Upper lobe of left lung (tissue), 6 donors: ENCODE data around the gene ZNF273. TPM values are rescaled to one million over a fixed set of nuclear protein-coding genes. Genes with fewer than 3 reads are reported as not detected.

Experiments used
- ATAC-seq, 2 donors: fragments of 200-7000 bp; cut with Tn5 transposase; one replicate each; pipeline ENCODE4 v1.9.1; 2022; ENCODE audit warnings: mild to moderate bottlenecking in 2 of 2, moderate library complexity in 2 of 2; ENCODE audit not compliant: low FRiP score in 2 of 2
- DNase-seq, 2 donors: peaks; one replicate each; pipeline ENCODE4 v3.0.0-alpha.2; 2019 to 2020
- H3K27ac ChIP-seq, 4 donors: fragments of 200-600 bp; sonication (generic); one replicate each; pipeline ENCODE4 v1.5.1; 2016 to 2019
- H3K27me3 ChIP-seq, 4 donors: fragments of 200-600 bp; sonication (generic); one replicate each; pipeline ENCODE4 v1.5.1; 2017 to 2019
- H3K36me3 ChIP-seq, 4 donors: fragments of 200-600 bp; sonication (generic); one replicate each; pipeline ENCODE4 v1.5.1; 2016 to 2019
- H3K4me1 ChIP-seq, 4 donors: fragments of 200-600 bp; sonication (generic); one replicate each; pipeline ENCODE4 v1.5.1; 2018 to 2019
- H3K4me3 ChIP-seq, 4 donors: fragments of 200-600 bp; sonication (generic); one replicate each; pipeline ENCODE4 v1.5.1; 2017 to 2019; ENCODE audit warnings: mild to moderate bottlenecking in 2 of 4, moderate library complexity in 1 of 4
- H3K9me3 ChIP-seq, 4 donors: fragments of 200-600 bp; sonication (generic); one replicate each; pipeline ENCODE4 v1.5.1; 2018 to 2019
- EP300 ChIP-seq, 4 donors: sonication (generic); formaldehyde crosslinking; IDR thresholded peaks; one replicate each; pipeline ENCODE4 v1.5.1; 2017; ENCODE audit warnings: antibody characterized with exemption in 4 of 4, control low read depth in 2 of 4
- POLR2A ChIP-seq, 4 donors: fragments of 450-650 bp; IDR thresholded peaks; one replicate each; pipeline ENCODE4 v1.5.1; 2016 to 2017; ENCODE audit warnings: antibody characterized with exemption in 4 of 4, mild to moderate bottlenecking in 2 of 4
- POLR2AphosphoS5 ChIP-seq, 2 donors: sonication (generic); formaldehyde crosslinking; IDR thresholded peaks; one replicate each; pipeline ENCODE4 v1.5.1; 2017; ENCODE audit warnings: antibody characterized with exemption in 2 of 2
- WGBS, 2 donors: methylation state at CpG; one replicate each; pipeline ENCODE4 v1.1.5; 2017 to 2018; 5-methylcytosine and 5-hydroxymethylcytosine counted together
- total RNA-seq, 6 donors: library from RNA; depleted of rRNA in 4 of 6; stranded (reverse); fragments of >200 nt in 4 of 6; gene quantifications; one replicate each; pipeline versions ENCODE4 v1.1.0 to v1.2.1, GENCODE V29; 2016 to 2021
- TF ChIP-seq, protein P1 (sequence below), 6 experiments: fragments of 450-650 bp in 4 of 6; fragments of 200-600 bp in 2 of 6; sonication (generic) in 2 of 6; IDR thresholded peaks; one replicate each; pipeline ENCODE4 v1.5.1; 2016 to 2019; ENCODE audit warnings: antibody characterized with exemption in 6 of 6
- donor health status: DM: no; HTN: no; CAD: no; lungs with moderate emphysema.
- donor health status: DM: no; HTN: yes; CAD: no; lungs with severe emphysema.

The ZNF273 gene
- total RNA-seq, 6 donors from 2014 or later: 3.2 to 29.6 (median 7.6) TPM

- peak in 1 of 2 donors; percentile 9 for DNase-seq
- no peak for TF ChIP-seq EP300 (IDR thresholded peaks at IDR 0.05)
- no peak for TF ChIP-seq POLR2AphosphoS5 (IDR thresholded peaks at IDR 0.05)
- TF ChIP-seq POLR2A (IDR thresholded peaks at IDR 0.05): no peak
- TF ChIP-seq, protein P1, sequence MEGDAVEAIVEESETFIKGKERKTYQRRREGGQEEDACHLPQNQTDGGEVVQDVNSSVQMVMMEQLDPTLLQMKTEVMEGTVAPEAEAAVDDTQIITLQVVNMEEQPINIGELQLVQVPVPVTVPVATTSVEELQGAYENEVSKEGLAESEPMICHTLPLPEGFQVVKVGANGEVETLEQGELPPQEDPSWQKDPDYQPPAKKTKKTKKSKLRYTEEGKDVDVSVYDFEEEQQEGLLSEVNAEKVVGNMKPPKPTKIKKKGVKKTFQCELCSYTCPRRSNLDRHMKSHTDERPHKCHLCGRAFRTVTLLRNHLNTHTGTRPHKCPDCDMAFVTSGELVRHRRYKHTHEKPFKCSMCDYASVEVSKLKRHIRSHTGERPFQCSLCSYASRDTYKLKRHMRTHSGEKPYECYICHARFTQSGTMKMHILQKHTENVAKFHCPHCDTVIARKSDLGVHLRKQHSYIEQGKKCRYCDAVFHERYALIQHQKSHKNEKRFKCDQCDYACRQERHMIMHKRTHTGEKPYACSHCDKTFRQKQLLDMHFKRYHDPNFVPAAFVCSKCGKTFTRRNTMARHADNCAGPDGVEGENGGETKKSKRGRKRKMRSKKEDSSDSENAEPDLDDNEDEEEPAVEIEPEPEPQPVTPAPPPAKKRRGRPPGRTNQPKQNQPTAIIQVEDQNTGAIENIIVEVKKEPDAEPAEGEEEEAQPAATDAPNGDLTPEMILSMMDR (IDR thresholded peaks at IDR 0.05): no peak
- ATAC-seq: no peak
Observed at GRCh38 chr7:64875258-64875657, 27.8 kb upstream of the ZNF273 start.

GRCh38 chr7:64875658-64876406, 27.2 kb upstream of the ZNF273 start:
- H3K9me3 ChIP-seq: no peaks in the 10 kb centered on the region
- TF ChIP-seq EP300 (IDR thresholded peaks at IDR 0.05) (no peak), POLR2AphosphoS5 (IDR thresholded peaks at IDR 0.05) (no peak), POLR2A (IDR thresholded peaks at IDR 0.05) (no peak)
- TF ChIP-seq, protein P1 (IDR thresholded peaks at IDR 0.05): no peak
- ATAC-seq: no peak
- peaks cover 0 to 7% (median 2%) of the 10 kb centered on the region in 4 donors for H3K4me1 ChIP-seq
- H3K27me3 ChIP-seq: no peaks in the 10 kb centered on the region
- H3K27ac ChIP-seq: no peak overlapping the region
- no peak for DNase-seq
- no peaks in the 10 kb centered on the region for H3K36me3 ChIP-seq
- no peak overlapping the region for H3K4me3 ChIP-seq
- WGBS, 2 donors: 85% methylated on average over 21 to 23 of the region's 23 CpGs

More at GRCh38 chr7:64875258-64875657, 27.8 kb upstream of the ZNF273 start:
- H3K9me3 ChIP-seq: no peaks in the 10 kb centered on the region
- H3K4me1 ChIP-seq: peaks cover 0 to 7% (median 2%) of the 10 kb centered on the region in 4 donors
- H3K4me3 ChIP-seq: no peak overlapping the region
- no peaks in the 10 kb centered on the region for H3K27me3 ChIP-seq
- H3K27ac ChIP-seq: no peak overlapping the region
- 85 to 87% methylated on average over 14 to 18 of the region's 18 CpGs for WGBS, 2 donors
- no peaks in the 10 kb centered on the region for H3K36me3 ChIP-seq

DNA sequence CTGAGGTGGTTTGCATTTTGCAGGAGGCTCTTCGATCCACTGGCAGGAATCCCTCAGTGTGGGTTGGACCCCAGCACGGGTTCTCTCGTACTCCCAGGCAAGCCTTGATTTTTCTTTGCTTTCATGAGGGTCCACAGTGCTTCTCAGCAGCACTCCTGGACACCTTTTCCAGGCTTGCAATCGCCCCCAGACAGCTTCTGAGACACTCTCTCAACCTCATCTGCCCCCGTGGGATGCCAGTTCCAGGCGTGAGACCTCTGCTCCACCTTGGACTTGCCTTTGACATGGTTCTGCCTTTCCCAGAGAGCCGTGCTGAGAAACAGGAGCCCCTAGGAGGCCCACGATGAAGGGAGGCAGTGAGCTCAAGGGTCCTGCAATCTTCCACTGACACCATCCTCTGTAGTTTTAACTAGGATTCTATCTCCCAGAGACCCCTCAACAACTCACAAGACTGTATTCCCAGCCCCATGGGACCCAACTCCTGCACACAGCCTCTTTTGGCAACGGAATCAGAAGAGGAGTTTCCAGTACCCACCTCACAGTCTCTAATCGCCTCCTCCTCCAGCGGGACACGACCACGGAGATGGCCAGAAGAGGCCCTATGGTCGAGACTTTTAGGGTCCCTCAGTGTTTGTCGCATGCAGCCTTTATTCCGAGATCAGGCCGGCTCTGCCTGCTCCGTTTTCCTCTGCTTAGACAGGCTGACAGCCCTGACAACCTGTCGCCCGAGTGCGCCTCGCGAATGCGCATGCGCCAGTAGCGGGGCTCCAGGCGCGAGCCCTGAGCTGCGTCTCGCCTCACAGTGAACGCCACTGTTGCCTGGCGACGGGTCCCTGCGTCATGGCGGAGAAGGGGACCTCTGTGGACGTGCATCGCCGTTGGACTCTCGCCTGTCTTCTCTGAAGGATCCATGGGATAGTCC, 26.0 kb upstream of the ZNF273 start:
- ATAC-seq: peak in 1 of 2 donors; percentile 60
- peak; percentile 58 to 91 for DNase-seq
- Histone ChIP-seq H3K27ac (no peak overlapping the region), H3K4me3 (peak overlapping the region in 3 of 4 donors; percentile 6 to 31 (median 10)), H3K27me3 (no peaks in the 10 kb centered on the region), H3K9me3 (no peaks in the 10 kb centered on the region), H3K36me3 (no peaks in the 10 kb centered on the region), H3K4me1 (peaks cover 0 to 11% (median 2%) of the 10 kb centered on the region in 4 donors)
- WGBS, 2 donors: 35 to 38% methylated on average over 19 to 22 of the region's 39 CpGs
- TF ChIP-seq POLR2A (IDR thresholded peaks at IDR 0.05): no peak
- no peak for TF ChIP-seq POLR2AphosphoS5 (IDR thresholded peaks at IDR 0.05)
- TF ChIP-seq EP300 (IDR thresholded peaks at IDR 0.05): no peak
- TF ChIP-seq, protein P1 (IDR thresholded peaks at IDR 0.05): no peak

GRCh38 chr7:64877714-64878610, 25.1 kb upstream of the ZNF273 start:
- Histone ChIP-seq H3K9me3 (no peaks in the 10 kb centered on the region), H3K4me1 (peaks cover 0 to 20% (median 4%) of the 10 kb centered on the region in 4 donors), H3K36me3 (no peaks in the 10 kb centered on the region), H3K4me3 (peak overlapping the region in 3 of 4 donors; percentile 6 to 31 (median 10)), H3K27me3 (no peaks in the 10 kb centered on the region), H3K27ac (no peak overlapping the region)
- WGBS, 2 donors: 76 to 87% methylated on average over 27 to 33 of the region's 34 CpGs
- TF ChIP-seq, protein P1 (IDR thresholded peaks at IDR 0.05): no peak
- TF ChIP-seq POLR2AphosphoS5 (IDR thresholded peaks at IDR 0.05): no peak
- TF ChIP-seq POLR2A (IDR thresholded peaks at IDR 0.05): no peak
- TF ChIP-seq EP300 (IDR thresholded peaks at IDR 0.05): no peak
- ATAC-seq (no peak), DNase-seq (peak in 1 of 2 donors; percentile 45)
